ENCODE results near the gene VIPR2.

GRCh38 chr7:159010411-159010810 lies 134.3 kb downstream of the VIPR2 start:
- TF ChIP-seq CTCF (conservative IDR thresholded peaks at IDR 0.05) (no peak), ZFX (IDR thresholded peaks at IDR 0.05) (no peak)
